Smooth muscle cell (in vitro differentiated cells): ENCODE results near the gene ADAP2. TPM values are rescaled to one million over a fixed set of nuclear protein-coding genes. Genes with fewer than 3 reads are reported as not detected.

Source experiments
- DNase-seq: peaks from one replicate; lab custom pipeline; 2025; ENCODE audit not compliant: unreplicated experiment; lab: John Stamatoyannopoulos, UW
- H2AFZ ChIP-seq: fragments of 200-600 bp; sonication (generic); 2 replicates; pipeline ENCODE4 v1.6.0; 2016; ENCODE audit warnings: antibody characterized with exemption, low read depth, mild to moderate bottlenecking
- H3F3A ChIP-seq: fragments of 200-600 bp; sonication (generic); 2 replicates; pipeline ENCODE4 v1.6.0; 2017; ENCODE audit warnings: antibody characterized with exemption, low read depth
- H3K27ac ChIP-seq: fragments of 200-600 bp; sonication (generic); 2 replicates; pipeline ENCODE4 v1.5.1; 2016; ENCODE audit warnings: low read depth, mild to moderate bottlenecking
- H3K27me3 ChIP-seq: fragments of 200-600 bp; sonication (generic); 2 replicates; pipeline ENCODE4 v1.6.1; 2016; ENCODE audit warnings: low read depth, mild to moderate bottlenecking
- H3K36me3 ChIP-seq: fragments of 200-600 bp; sonication (generic); 2 replicates; pipeline ENCODE4 v1.5.1; 2016; ENCODE audit warnings: low read depth
- H3K4me1 ChIP-seq: fragments of 200-600 bp; sonication (generic); 2 replicates; pipeline ENCODE4 v1.5.1; 2016; ENCODE audit warnings: low read depth
- H3K4me2 ChIP-seq: fragments of 200-600 bp; sonication (generic); 2 replicates; pipeline ENCODE4 v1.6.0; 2016; ENCODE audit warnings: mild to moderate bottlenecking
- H3K4me3 ChIP-seq: fragments of 200-600 bp; sonication (generic); 2 replicates; pipeline ENCODE4 v1.5.1; 2016; ENCODE audit warnings: mild to moderate bottlenecking
- H3K79me2 ChIP-seq: fragments of 200-600 bp; sonication (generic); 2 replicates; pipeline ENCODE4 v1.6.0; 2016; ENCODE audit warnings: low read depth, mild to moderate bottlenecking
- H3K9ac ChIP-seq: fragments of 200-600 bp; sonication (generic); 2 replicates; pipeline ENCODE4 v1.6.0; 2016; ENCODE audit warnings: low read depth
- H3K9me3 ChIP-seq: fragments of 200-600 bp; sonication (generic); replicated peaks from 2 replicates; pipeline ENCODE4 v1.5.1; 2016; ENCODE audit warnings: low read depth
- H4K20me1 ChIP-seq: fragments of 200-600 bp; sonication (generic); 2 replicates; pipeline ENCODE4 v1.6.0; 2016; ENCODE audit warnings: low read depth
- WGBS: methylation state at CpG from one replicate; pipeline ENCODE4 v1.1.7; 2016; ENCODE audit warnings: low lambda C conversion rate; 5-methylcytosine and 5-hydroxymethylcytosine counted together
- polyA plus RNA-seq: library from polyadenylated mRNA; unstranded; fragments of >200 nt; fragmentation: Nextera tagmentation; extraction: Ambion mirVana; gene quantifications from 2 replicates; pipeline ENCODE4 v1.2.1, GENCODE V29; 2016
- total RNA-seq: library from RNA; depleted of rRNA; stranded (reverse); fragments of >200 nt; gene quantifications from 2 replicates; pipeline ENCODE4 v1.2.3, GENCODE V29; 2014
- TF ChIP-seq, protein P1 (sequence below): fragments of 200-600 bp; sonication (generic); IDR thresholded peaks from 2 replicates; pipeline ENCODE4 v1.5.1; 2017; ENCODE audit warnings: borderline replicate concordance, mild to moderate bottlenecking, antibody characterized with exemption; ENCODE audit not compliant: insufficient read depth, poor library complexity, severe bottlenecking

Gene ADAP2
- total and polyA plus RNA-seq, 2 experiments from 2014 or later, result 0.13 to 0.43 TPM

DNA sequence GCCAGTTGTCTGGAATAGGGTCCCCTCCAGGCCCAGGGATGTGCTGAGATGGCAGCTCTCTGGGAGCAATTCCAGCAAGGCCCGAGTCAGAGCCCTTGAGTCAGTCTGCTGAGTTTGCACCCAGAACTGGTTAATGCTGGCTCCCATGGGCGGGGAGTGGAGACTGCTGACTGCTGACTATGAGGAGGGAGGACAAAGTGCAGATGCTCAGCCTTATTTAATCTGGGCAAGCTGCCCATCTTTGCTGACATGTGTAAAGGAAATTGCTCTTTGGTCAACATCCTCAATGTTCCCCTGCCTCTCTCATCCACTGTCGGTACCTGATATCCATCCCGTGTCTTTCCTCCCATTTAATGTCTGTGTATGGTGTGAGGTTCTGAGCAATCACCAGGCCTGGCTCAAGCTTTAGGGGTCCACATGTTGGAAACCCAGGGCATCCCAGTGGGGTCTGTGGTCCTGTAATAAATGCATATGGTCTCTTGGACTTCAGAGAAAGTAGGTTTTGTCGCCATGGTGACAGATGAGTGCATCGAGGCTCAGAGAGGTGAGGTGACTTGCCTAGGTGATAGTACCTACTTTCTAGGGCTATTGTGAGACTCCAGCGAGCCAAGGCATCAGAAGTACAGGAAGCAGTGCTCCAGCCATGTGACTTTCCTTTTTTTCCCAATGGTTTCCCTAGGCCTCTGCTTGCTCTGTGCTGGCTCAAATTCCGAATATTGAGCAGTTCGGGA lies 29.1 kb downstream of the ADAP2 start:
- Histone ChIP-seq H4K20me1 (no peaks in the 10 kb centered on the region), H3K4me1 (no peaks in the 10 kb centered on the region), H3K9me3 (no peaks in the 10 kb centered on the region), H3K4me2 (no peak overlapping the region), H3F3A (no peaks in the 10 kb centered on the region), H2AFZ (no peak overlapping the region), H3K9ac (no peak overlapping the region), H3K4me3 (no peak overlapping the region), H3K79me2 (no peaks in the 10 kb centered on the region), H3K36me3 (no peaks in the 10 kb centered on the region), H3K27me3 (no peaks in the 10 kb centered on the region), H3K27ac (no peak overlapping the region)
- no peak for DNase-seq
- WGBS, result 89% methylated on average over 9 of the region's 9 CpGs
- TF ChIP-seq, protein P1, sequence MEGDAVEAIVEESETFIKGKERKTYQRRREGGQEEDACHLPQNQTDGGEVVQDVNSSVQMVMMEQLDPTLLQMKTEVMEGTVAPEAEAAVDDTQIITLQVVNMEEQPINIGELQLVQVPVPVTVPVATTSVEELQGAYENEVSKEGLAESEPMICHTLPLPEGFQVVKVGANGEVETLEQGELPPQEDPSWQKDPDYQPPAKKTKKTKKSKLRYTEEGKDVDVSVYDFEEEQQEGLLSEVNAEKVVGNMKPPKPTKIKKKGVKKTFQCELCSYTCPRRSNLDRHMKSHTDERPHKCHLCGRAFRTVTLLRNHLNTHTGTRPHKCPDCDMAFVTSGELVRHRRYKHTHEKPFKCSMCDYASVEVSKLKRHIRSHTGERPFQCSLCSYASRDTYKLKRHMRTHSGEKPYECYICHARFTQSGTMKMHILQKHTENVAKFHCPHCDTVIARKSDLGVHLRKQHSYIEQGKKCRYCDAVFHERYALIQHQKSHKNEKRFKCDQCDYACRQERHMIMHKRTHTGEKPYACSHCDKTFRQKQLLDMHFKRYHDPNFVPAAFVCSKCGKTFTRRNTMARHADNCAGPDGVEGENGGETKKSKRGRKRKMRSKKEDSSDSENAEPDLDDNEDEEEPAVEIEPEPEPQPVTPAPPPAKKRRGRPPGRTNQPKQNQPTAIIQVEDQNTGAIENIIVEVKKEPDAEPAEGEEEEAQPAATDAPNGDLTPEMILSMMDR, result no peak

DNA sequence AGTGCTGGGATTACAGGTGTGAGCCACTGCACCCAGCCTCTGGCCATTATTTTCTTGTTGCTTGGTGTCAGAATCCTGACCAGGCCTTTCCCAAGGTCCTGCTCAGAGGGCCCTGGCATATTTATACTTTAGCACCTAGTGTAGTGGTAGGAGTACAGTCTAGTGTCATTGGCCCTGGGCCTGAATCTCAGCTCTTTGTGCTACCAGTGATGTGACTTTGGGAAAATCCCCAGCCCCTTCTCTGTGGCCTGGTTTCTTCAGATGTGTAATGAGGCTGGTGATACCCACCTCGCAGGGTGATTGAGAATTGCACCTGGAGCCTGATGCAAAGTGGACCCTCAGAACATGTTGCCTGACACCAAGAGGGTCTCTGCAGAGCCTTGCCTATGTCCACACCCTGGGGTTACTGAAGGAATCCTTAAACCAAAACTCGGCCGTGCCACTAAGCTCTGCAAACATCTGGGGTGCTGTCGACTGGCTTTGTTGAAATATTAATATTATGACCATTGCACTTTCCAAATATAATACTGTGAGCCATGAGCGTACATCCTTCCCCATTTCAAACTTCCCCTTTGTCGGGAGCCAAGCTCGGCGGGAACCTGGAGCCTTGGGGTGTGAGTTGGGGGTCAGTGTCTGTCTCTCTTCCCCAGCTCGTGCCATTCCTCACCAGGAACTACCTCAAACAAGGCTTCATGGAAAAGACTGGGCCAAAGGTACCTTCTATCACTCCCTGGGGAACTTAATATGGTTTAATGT lies 31.1 kb downstream of the ADAP2 start:
- Histone ChIP-seq H3K27ac (no peak overlapping the region), H3K79me2 (no peaks in the 10 kb centered on the region), H4K20me1 (no peaks in the 10 kb centered on the region), H3K4me3 (no peak overlapping the region), H3K4me1 (no peaks in the 10 kb centered on the region), H3K27me3 (no peaks in the 10 kb centered on the region), H3K36me3 (no peaks in the 10 kb centered on the region), H3K9ac (no peak overlapping the region), H3F3A (no peaks in the 10 kb centered on the region), H3K9me3 (no peaks in the 10 kb centered on the region), H2AFZ (no peak overlapping the region), H3K4me2 (no peak overlapping the region)
- DNase-seq, result no peak
- 94% methylated on average over 9 of the region's 9 CpGs for WGBS
- TF ChIP-seq, protein P1, result no peak

DNA sequence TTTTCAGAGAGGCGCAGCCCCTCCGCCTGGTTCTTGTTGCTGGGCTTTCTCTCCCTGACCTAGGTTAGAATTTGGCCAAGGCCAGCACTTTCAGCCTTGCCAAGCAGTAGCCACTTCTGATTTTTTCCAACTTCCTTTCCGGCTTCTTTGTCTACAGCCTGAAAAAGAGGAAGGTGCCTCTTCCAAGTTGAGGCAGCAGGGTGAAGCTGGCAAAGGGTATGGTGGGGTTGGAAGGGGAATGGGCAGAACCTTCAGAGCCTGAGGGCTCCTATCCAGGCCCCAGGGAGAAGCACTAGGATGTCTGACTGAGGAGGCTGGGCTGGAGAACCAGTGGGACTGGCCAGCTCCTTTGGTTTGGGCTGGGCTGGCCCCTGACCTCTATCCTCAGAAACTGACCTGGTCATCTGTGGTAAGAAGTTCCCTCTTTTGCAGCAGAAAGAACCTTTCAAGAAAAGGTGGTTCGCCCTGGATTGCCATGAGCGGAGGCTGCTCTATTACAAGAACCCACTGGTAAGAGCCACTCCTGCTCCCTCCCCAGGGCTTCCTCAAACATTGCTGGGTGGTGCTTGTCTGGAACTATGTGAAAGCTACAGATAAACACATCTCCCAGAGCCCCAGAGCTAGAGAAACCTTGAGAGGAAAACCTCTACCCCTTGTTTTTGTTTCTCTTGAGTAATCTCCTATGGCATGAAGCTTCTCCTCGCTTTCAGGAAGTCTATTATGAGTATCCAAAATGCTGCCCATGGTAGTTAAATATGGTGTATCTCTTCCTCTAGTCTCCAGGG lies 32.5 kb downstream of the ADAP2 start:
- no peaks in the 10 kb centered on the region for H3K36me3 ChIP-seq
- 96% methylated on average over 6 of the region's 6 CpGs for WGBS
- no peak overlapping the region for H3K4me3 ChIP-seq
- no peak overlapping the region for H3K9ac ChIP-seq
- no peaks in the 10 kb centered on the region for H3K27me3 ChIP-seq
- no peak overlapping the region for H3K27ac ChIP-seq
- no peaks in the 10 kb centered on the region for H3F3A ChIP-seq
- no peak overlapping the region for H2AFZ ChIP-seq
- H4K20me1 ChIP-seq, result no peaks in the 10 kb centered on the region
- no peak overlapping the region for H3K4me2 ChIP-seq
- H3K4me1 ChIP-seq, result no peaks in the 10 kb centered on the region
- no peaks in the 10 kb centered on the region for H3K79me2 ChIP-seq
- no peak for DNase-seq
- no peaks in the 10 kb centered on the region for H3K9me3 ChIP-seq
- TF ChIP-seq, protein P1, result no peak
